ENCODE results near the gene POLD3.

The POLD3 gene

DNA sequence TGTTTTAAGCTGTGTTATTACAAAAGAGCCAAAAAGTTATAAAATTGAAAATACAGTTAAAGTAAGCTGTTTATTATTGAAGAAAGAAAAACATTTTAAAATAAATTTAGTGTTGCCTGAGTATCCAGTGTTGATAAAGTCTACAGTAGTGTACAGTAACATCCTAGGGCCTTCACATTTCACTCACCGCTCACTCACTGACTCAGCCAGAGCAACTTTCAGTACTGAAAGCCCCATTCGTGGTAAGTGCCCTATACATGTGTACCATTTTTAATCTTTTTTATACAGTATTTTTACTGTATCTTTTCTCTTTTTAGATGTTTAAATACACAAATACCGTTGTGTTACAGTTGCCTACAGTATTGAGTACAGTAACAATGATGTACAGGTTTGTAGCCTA lies 35.0 kb downstream of the POLD3 start:
- DNase-seq (no peak), ATAC-seq (ENCODE audit: insufficient read depth, low read depth) (no peak)
- no peak overlapping the region for H2AFZ ChIP-seq (ENCODE audit: low read depth, low read length)
- no peaks in the 10 kb centered on the region; the same call in 1 of the 2 replicates for H3K79me2 ChIP-seq (ENCODE audit: insufficient read depth, low read length)
- H3K9me3 ChIP-seq (ENCODE audit: insufficient read depth, low read length, severe bottlenecking) = no peaks in the 10 kb centered on the region
- H3K36me3 ChIP-seq (ENCODE audit: insufficient read depth, low read length) = peaks cover 61% of the 10 kb centered on the region
- H3K4me2 ChIP-seq (ENCODE audit: insufficient read depth, low read length) = no peak overlapping the region
- H3K27me3 ChIP-seq (ENCODE audit: insufficient read depth, low read length, poor library complexity) = no peaks in the 10 kb centered on the region
- TF ChIP-seq EZH2 (IDR thresholded peaks at IDR 0.05; ENCODE audit: borderline replicate concordance, low read depth, low read length, severe bottlenecking) = no peak
- no peak for TF ChIP-seq CTCF (IDR thresholded peaks at IDR 0.05; ENCODE audit: borderline replicate concordance, extremely low read depth, low read length, poor library complexity, severe bottlenecking)
- no peaks in the 10 kb centered on the region for H3K4me1 ChIP-seq (ENCODE audit: insufficient read depth, low read length)
- H3K27ac ChIP-seq (ENCODE audit: low read length) = no peak overlapping the region
- H4K20me1 ChIP-seq (ENCODE audit: insufficient read depth, low read length) = no peaks in the 10 kb centered on the region
- H3K4me3 ChIP-seq (ENCODE audit: low read depth in 1 of 2, low read length in 2 of 2) = no peak overlapping the region
- no peak overlapping the region for H3K9ac ChIP-seq (ENCODE audit: low read depth, low read length)

- no peaks in the 10 kb centered on the region for H4K20me1 ChIP-seq (ENCODE audit: insufficient read depth, low read length)
- peaks cover 64% of the 10 kb centered on the region for H3K36me3 ChIP-seq (ENCODE audit: insufficient read depth, low read length)
- H3K27ac ChIP-seq (ENCODE audit: low read length) = no peak overlapping the region
- no peak overlapping the region for H2AFZ ChIP-seq (ENCODE audit: low read depth, low read length)
- ATAC-seq (ENCODE audit: insufficient read depth, low read depth) (no peak), DNase-seq (no peak)
- H3K4me2 ChIP-seq (ENCODE audit: insufficient read depth, low read length) = no peak overlapping the region
- no peak overlapping the region for H3K4me3 ChIP-seq (ENCODE audit: low read depth in 1 of 2, low read length in 2 of 2)
- TF ChIP-seq CTCF (IDR thresholded peaks at IDR 0.05; ENCODE audit: borderline replicate concordance, extremely low read depth, low read length, poor library complexity, severe bottlenecking) (no peak), EZH2 (IDR thresholded peaks at IDR 0.05; ENCODE audit: borderline replicate concordance, low read depth, low read length, severe bottlenecking) (no peak)
- H3K79me2 ChIP-seq (ENCODE audit: insufficient read depth, low read length) = no peaks in the 10 kb centered on the region
- no peaks in the 10 kb centered on the region for H3K9me3 ChIP-seq (ENCODE audit: insufficient read depth, low read length, severe bottlenecking)
- no peaks in the 10 kb centered on the region for H3K27me3 ChIP-seq (ENCODE audit: insufficient read depth, low read length, poor library complexity)
- no peak overlapping the region for H3K9ac ChIP-seq (ENCODE audit: low read depth, low read length)
- no peaks in the 10 kb centered on the region for H3K4me1 ChIP-seq (ENCODE audit: insufficient read depth, low read length)
Observed at GRCh38 chr11:74630043-74630442, 37.7 kb downstream of the POLD3 start.

DNA sequence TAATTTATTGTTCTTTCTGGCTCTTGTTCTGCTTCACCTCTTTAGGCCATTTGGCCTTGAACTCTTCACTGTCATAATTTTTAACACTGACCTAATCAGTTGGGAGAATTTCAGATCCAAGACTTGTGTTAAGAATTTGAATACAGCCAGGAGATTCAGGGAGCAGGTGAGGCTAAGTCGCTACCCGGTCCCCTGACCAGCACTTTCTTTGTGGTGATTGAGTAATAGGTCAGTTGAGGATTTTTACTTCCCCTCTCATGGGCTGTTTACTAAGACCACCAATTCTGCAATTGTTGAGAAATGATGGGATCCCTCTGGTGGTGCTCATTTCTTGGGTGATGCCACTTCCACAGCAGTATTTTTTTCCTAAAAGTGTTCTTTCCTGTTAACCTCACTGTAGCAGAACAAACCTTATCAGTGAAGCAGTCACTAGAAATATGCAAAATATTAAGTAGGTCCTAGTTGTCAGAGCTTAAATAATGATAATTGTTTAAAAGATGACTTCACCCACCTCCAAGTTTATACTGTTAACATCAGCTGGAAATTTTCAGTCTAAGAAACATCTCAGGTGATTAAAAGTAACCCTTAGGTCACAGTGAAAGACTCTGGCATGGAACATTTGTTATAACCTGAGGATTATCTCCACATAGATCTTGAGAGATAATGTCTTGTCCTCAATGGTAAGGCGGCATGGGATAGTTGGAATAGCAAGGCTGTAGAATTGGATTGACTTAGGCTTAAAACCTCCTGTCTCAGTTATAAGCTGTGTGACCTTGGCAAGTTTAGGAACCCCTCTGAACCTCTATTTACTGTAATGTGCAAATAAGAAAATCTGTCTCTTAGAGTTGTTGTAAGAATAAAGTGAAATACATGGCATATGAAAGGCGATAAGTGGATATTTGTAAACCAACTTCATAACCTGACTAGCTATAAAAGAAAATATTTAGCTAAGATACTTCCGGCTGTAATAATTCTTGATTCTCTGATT lies 41.3 kb downstream of the POLD3 start:
- ATAC-seq (ENCODE audit: insufficient read depth, low read depth) = no peak
- no peak overlapping the region for H3K4me3 ChIP-seq (ENCODE audit: low read depth in 1 of 2, low read length in 2 of 2)
- H3K4me2 ChIP-seq (ENCODE audit: insufficient read depth, low read length) = no peak overlapping the region
- TF ChIP-seq EZH2 (IDR thresholded peaks at IDR 0.05; ENCODE audit: borderline replicate concordance, low read depth, low read length, severe bottlenecking) (no peak), CTCF (IDR thresholded peaks at IDR 0.05; ENCODE audit: borderline replicate concordance, extremely low read depth, low read length, poor library complexity, severe bottlenecking) (no peak)
- peaks cover 73% of the 10 kb centered on the region for H3K36me3 ChIP-seq (ENCODE audit: insufficient read depth, low read length)
- DNase-seq = no peak
- H3K9ac ChIP-seq (ENCODE audit: low read depth, low read length) = no peak overlapping the region
- H3K4me1 ChIP-seq (ENCODE audit: insufficient read depth, low read length) = no peaks in the 10 kb centered on the region
- H3K27ac ChIP-seq (ENCODE audit: low read length) = no peak overlapping the region
- no peaks in the 10 kb centered on the region for H3K79me2 ChIP-seq (ENCODE audit: insufficient read depth, low read length)
- H2AFZ ChIP-seq (ENCODE audit: low read depth, low read length) = no peak overlapping the region
- no peaks in the 10 kb centered on the region for H3K9me3 ChIP-seq (ENCODE audit: insufficient read depth, low read length, severe bottlenecking)
- H3K27me3 ChIP-seq (ENCODE audit: insufficient read depth, low read length, poor library complexity) = no peaks in the 10 kb centered on the region
- H4K20me1 ChIP-seq (ENCODE audit: insufficient read depth, low read length) = no peaks in the 10 kb centered on the region

Data from DND-41 (cell line).